Adrenal gland (tissue), 12 donors: ENCODE measurements around the gene TNFRSF4. TPM values are rescaled to one million over a fixed set of nuclear protein-coding genes. Genes with fewer than 3 reads are reported as not detected.

ENCODE experiments used
- DNase-seq, 7 donors: peaks; one replicate each; pipeline ENCODE4 v3.0.0-alpha.2; 2019 to 2020
- H3K27ac ChIP-seq, 5 donors: fragments of 200-600 bp; sonication (generic) in 4 of 5; 1 replicate in 3 of 5; 2 replicates in 2 of 5; pipeline versions ENCODE4 v1.5.1 to v1.8.0; 2016 to 2020; ENCODE audit warnings: mild to moderate bottlenecking in 1 of 5
- H3K27me3 ChIP-seq: fragments of 200-600 bp; 2 replicates; pipeline ENCODE4 v1.8.0; 2021
- H3K36me3 ChIP-seq, 2 donors: fragments of 200-600 bp; replicated peaks in 1 of 2; 1 replicate in 1 of 2; 2 replicates in 1 of 2; pipeline versions ENCODE4 v1.5.1 to v1.8.0; 2018 to 2022
- H3K4me1 ChIP-seq, 2 donors: fragments of 200-600 bp; replicated peaks in 1 of 2; 1 replicate in 1 of 2; 2 replicates in 1 of 2; pipeline versions ENCODE4 v1.5.1 to v1.8.0; 2018 to 2021
- H3K4me3 ChIP-seq, 4 donors: fragments of 200-600 bp; sonication (generic) in 3 of 4; one replicate each; pipeline ENCODE4 v1.5.1; 2016 to 2018
- H3K9me3 ChIP-seq, 3 donors: fragments of 200-600 bp; sonication (generic) in 1 of 3; replicated peaks in 1 of 3; 1 replicate in 2 of 3; 2 replicates in 1 of 3; pipeline versions ENCODE4 v1.5.1 to v1.8.0; 2016 to 2021
- CTCF ChIP-seq, 6 experiments: fragments of 450-650 bp in 4 of 6; fragments of 200-600 bp in 2 of 6; sonication (generic) in 1 of 6; IDR thresholded peaks; 1 replicate in 5 of 6; 2 replicates in 1 of 6; pipeline versions ENCODE4 v1.5.1 to v1.8.0; 2016 to 2021; ENCODE audit warnings: antibody characterized with exemption in 6 of 6, mild to moderate bottlenecking in 2 of 6, moderate library complexity in 1 of 6
- POLR2A ChIP-seq, 2 donors: fragments of 450-650 bp; IDR thresholded peaks; one replicate each; pipeline ENCODE4 v1.6.1; 2017; ENCODE audit warnings: antibody characterized with exemption in 2 of 2, mild to moderate bottlenecking in 2 of 2, moderate library complexity in 1 of 2
- WGBS, 4 donors: extraction: QIAGEN DNeasy Blood & Tissue Kit in 2 of 4; methylation state at CpG; one replicate each; pipeline versions ENCODE4 v1.1.5 to v1.1.7; 2013 to 2017; 5-methylcytosine and 5-hydroxymethylcytosine counted together
- intact Hi-C, 2 donors: fragments of 100-400 bp; cut with DNase I; formaldehyde crosslinking; loops; one replicate each; pipeline versions ENCODE4 v1.14.1 to v1.15.0; 2022 to 2023
- polyA plus RNA-seq, 3 donors: library from polyadenylated mRNA; stranded (reverse); fragments of 200-250 nt in 2 of 3; fragments of 350-450 nt in 1 of 3; fragmentation: Illumina TruSeq in 1 of 3; extraction: RNeasy Lipid Tissue Mini Kit (QIAGEN cat#74804) in 1 of 3; gene quantifications; one replicate each; pipeline ENCODE4 v1.2.3, GENCODE V29; 2013 to 2014
- total RNA-seq, 9 donors: library from RNA; depleted of rRNA in 4 of 9; stranded (reverse); fragments of >200 nt in 4 of 9; fragments of 120-200 nt in 1 of 9; fragmentation: NEBNext Ultra II Directional in 1 of 9; extraction: Animal tissue kit (Norgen Biotek cat#: 25700) in 1 of 9; gene quantifications; one replicate each; pipeline versions ENCODE4 v1.1.0 to v1.2.4, GENCODE V29; 2013 to 2023
- donor health status: healthy with polysubstance abuse.
- donor health status: Bipolar disorder and iron deficiency.
- donor health status: DM: yes; HTN: yes; CAD: no.
- donor health status: DM: no; HTN: no; CAD: no.
- donor health status: DM: no; HTN: no; CAD: no.
- donor health status: DM: yes; HTN: yes; CAD: no.

TNFRSF4 gene
- total and polyA plus RNA-seq, 12 donors: 0.32 to 6.9 (median 1.1) TPM; not detected in 2

GRCh38 chr1:1173793-1174415 lies 40.0 kb downstream of the TNFRSF4 start, which contains the start of gene TTLL10:
TTLL10 (plus strand) TSS chr1:1173880; CDS start chr1:1179216, 5,336 bp downstream.
- no peaks in the 10 kb centered on the region for H3K4me1 ChIP-seq
- 9 to 23% (median 13%) methylated on average over 8 to 35 of the region's 35 CpGs for WGBS, 4 donors
- H3K4me3 ChIP-seq: no peak within 1 kb of the TSS
- no peaks in the 10 kb centered on the region for H3K36me3 ChIP-seq
- no peaks in the 10 kb centered on the region for H3K9me3 ChIP-seq
- peak in 1 of 7 donors; percentile 5 for DNase-seq
- no peak within 1 kb of the TSS for H3K27ac ChIP-seq
- peaks cover 43% of the 10 kb centered on the region for H3K27me3 ChIP-seq
- intact Hi-C loops: no loop called here
- no peak for TF ChIP-seq CTCF (IDR thresholded peaks at IDR 0.05)
- no peak for TF ChIP-seq POLR2A (IDR thresholded peaks at IDR 0.05)

GRCh38 chr1:1173061-1173792 lies 40.7 kb downstream of the TNFRSF4 start:
- Histone ChIP-seq H3K4me3 (no peak overlapping the region), H3K4me1 (no peaks in the 10 kb centered on the region), H3K27ac (no peak overlapping the region), H3K36me3 (no peaks in the 10 kb centered on the region), H3K27me3 (peaks cover 42% of the 10 kb centered on the region), H3K9me3 (no peaks in the 10 kb centered on the region)
- no peak for TF ChIP-seq POLR2A (IDR thresholded peaks at IDR 0.05)
- no peak for TF ChIP-seq CTCF (IDR thresholded peaks at IDR 0.05)
- intact Hi-C loops: no loop called here
- peak in 1 of 7 donors; percentile 2 for DNase-seq
- 42 to 63% (median 50%) methylated on average over 13 to 32 of the region's 32 CpGs for WGBS, 4 donors

GRCh38 chr1:1171546-1172340 lies 42.2 kb downstream of the TNFRSF4 start:
- Histone ChIP-seq H3K27ac (no peak overlapping the region), H3K9me3 (no peaks in the 10 kb centered on the region), H3K36me3 (no peaks in the 10 kb centered on the region), H3K4me1 (no peaks in the 10 kb centered on the region), H3K4me3 (no peak overlapping the region), H3K27me3 (peaks cover 48% of the 10 kb centered on the region)
- TF ChIP-seq CTCF (IDR thresholded peaks at IDR 0.05) (no peak), POLR2A (IDR thresholded peaks at IDR 0.05) (no peak)
- peak in 1 of 7 donors; percentile 2 for DNase-seq
- 71 to 76% (median 73%) methylated on average over 5 to 33 of the region's 33 CpGs for WGBS, 4 donors
- intact Hi-C loops: no loop called here

GRCh38 chr1:1171161-1171545 lies 42.8 kb downstream of the TNFRSF4 start:
- H3K4me1 ChIP-seq: no peaks in the 10 kb centered on the region
- WGBS, 4 donors: 58 to 72% (median 65%) methylated on average over 2 to 12 of the region's 12 CpGs
- H3K4me3 ChIP-seq: no peak overlapping the region
- H3K36me3 ChIP-seq: no peaks in the 10 kb centered on the region
- peaks cover 48% of the 10 kb centered on the region for H3K27me3 ChIP-seq
- no peaks in the 10 kb centered on the region for H3K9me3 ChIP-seq
- no peak overlapping the region for H3K27ac ChIP-seq
- peak in 2 of 7 donors; percentile 2 to 10 for DNase-seq
- intact Hi-C loops: no loop called here
- TF ChIP-seq CTCF (IDR thresholded peaks at IDR 0.05) (no peak), POLR2A (IDR thresholded peaks at IDR 0.05) (no peak)
